ENCODE data around the gene CCP110. TPM values are rescaled to one million over a fixed set of nuclear protein-coding genes. Genes with fewer than 3 reads are reported as not detected.

Gene CCP110
- total and polyA plus RNA-seq, 2 experiments from 2014 or later = 4.3 to 9.2 TPM

DNA sequence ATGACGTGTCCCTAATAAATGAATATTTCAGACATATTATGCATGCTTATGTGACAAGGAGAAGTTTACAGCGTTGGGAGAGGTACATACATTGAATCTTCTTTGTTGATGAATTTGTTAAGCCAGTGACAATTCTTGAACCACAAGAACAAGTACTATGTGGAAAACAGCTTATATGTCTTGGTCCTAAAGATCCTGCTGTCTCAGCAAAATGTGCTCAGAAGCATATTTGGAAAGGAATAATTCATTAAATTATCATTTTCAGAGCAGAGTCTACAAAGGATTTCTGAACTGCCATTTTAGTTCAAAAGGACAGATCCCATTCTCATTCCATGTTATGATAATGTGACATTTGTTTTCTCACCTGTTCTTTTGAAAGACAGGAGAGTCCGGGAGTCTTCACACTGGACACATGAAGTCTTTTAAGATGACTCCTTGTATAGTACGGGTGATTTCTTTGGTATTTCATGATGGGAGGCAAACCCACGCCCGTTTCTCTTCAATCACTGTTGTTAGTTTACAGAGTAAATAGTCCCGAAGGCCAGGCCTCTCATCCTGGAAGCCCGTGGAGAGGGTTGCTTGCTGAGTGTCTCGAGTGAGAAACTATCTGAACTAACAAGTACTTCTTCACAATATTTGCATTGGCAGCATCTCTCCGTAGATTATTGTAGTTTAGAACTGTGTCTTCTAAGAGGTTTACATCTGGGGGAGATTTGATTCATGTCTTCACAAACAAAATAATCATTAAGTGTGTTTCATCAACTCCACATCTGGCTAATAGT is 58.5 kb downstream of the CCP110 start:
- no peak for DNase-seq (ENCODE audit: low spot score)
- H3K4me2 ChIP-seq = no peak overlapping the region
- H3K9me3 ChIP-seq (ENCODE audit: low read depth) = no peaks in the 10 kb centered on the region
- peak overlapping the region; percentile 14 for H3K27ac ChIP-seq
- WGBS (ENCODE audit: low lambda C conversion rate, missing lambda C conversion rate) = 67% methylated on average over 10 of the region's 10 CpGs
- H3K9me2 ChIP-seq (replicated peaks; ENCODE audit: insufficient read depth) = no peaks in the 10 kb centered on the region
- TF ChIP-seq EZH2phosphoT487 (IDR thresholded peaks at IDR 0.05; ENCODE audit: low read depth, severe bottlenecking, unreplicated experiment) = no peak
- TF ChIP-seq, protein P1, sequence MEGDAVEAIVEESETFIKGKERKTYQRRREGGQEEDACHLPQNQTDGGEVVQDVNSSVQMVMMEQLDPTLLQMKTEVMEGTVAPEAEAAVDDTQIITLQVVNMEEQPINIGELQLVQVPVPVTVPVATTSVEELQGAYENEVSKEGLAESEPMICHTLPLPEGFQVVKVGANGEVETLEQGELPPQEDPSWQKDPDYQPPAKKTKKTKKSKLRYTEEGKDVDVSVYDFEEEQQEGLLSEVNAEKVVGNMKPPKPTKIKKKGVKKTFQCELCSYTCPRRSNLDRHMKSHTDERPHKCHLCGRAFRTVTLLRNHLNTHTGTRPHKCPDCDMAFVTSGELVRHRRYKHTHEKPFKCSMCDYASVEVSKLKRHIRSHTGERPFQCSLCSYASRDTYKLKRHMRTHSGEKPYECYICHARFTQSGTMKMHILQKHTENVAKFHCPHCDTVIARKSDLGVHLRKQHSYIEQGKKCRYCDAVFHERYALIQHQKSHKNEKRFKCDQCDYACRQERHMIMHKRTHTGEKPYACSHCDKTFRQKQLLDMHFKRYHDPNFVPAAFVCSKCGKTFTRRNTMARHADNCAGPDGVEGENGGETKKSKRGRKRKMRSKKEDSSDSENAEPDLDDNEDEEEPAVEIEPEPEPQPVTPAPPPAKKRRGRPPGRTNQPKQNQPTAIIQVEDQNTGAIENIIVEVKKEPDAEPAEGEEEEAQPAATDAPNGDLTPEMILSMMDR (IDR thresholded peaks at IDR 0.05; ENCODE audit: poor library complexity) = no peak
- no peak for TF ChIP-seq EZH2 (IDR thresholded peaks at IDR 0.05; ENCODE audit: borderline replicate concordance)
- H3K27me3 ChIP-seq = no peaks in the 10 kb centered on the region
- H4K20me1 ChIP-seq (ENCODE audit: insufficient read depth, poor library complexity, severe bottlenecking) = no peaks in the 10 kb centered on the region
- no peak overlapping the region for H2AFZ ChIP-seq
- H3K36me3 ChIP-seq (replicated peaks; ENCODE audit: insufficient read depth, low read depth) = no peaks in the 10 kb centered on the region
- H3K79me2 ChIP-seq = no peaks in the 10 kb centered on the region
- peaks cover 3% of the 10 kb centered on the region for H3K4me1 ChIP-seq (ENCODE audit: insufficient read depth)
- no peak overlapping the region for H3K4me3 ChIP-seq

DNA sequence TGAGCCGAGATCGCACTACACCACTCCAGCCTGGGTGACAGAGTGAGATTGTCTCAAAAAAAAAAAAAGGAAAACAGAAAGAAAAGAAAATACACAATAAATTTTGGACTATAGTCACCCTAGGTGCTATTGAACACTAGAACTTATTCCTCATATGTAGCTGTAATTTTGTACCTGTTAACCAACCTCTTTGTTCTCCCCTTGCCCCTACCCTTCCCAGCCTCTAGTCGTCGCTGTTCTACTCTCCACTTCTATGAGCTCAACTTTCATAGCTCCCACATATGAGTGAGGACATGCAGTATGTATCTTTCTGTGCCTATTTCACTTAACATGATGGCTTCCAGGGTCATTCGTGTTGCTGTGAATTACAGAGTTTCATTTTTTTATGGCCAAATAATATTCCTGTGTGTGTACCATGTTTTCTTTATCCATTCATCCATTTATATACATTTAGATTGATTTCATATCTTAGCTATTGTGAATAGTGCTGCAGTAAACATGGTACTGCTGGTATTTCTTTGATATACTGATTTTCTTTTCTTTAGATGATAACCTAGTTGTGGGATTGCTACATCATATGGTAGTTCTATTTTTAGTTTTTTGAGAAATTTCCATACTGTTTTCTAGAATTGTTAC is 60.0 kb downstream of the CCP110 start:
- Histone ChIP-seq H3K36me3 (replicated peaks; ENCODE audit: insufficient read depth, low read depth) (no peaks in the 10 kb centered on the region), H3K4me1 (ENCODE audit: insufficient read depth) (peaks cover 3% of the 10 kb centered on the region), H3K9me3 (ENCODE audit: low read depth) (no peaks in the 10 kb centered on the region), H3K27ac (no peak overlapping the region), H3K4me2 (no peak overlapping the region), H4K20me1 (ENCODE audit: insufficient read depth, poor library complexity, severe bottlenecking) (no peaks in the 10 kb centered on the region), H3K4me3 (no peak overlapping the region), H3K79me2 (no peaks in the 10 kb centered on the region), H3K9me2 (replicated peaks; ENCODE audit: insufficient read depth) (no peaks in the 10 kb centered on the region), H2AFZ (no peak overlapping the region), H3K27me3 (no peaks in the 10 kb centered on the region)
- TF ChIP-seq EZH2phosphoT487 (IDR thresholded peaks at IDR 0.05; ENCODE audit: low read depth, severe bottlenecking, unreplicated experiment) (no peak), EZH2 (IDR thresholded peaks at IDR 0.05; ENCODE audit: borderline replicate concordance) (no peak)
- TF ChIP-seq, protein P1 (IDR thresholded peaks at IDR 0.05; ENCODE audit: poor library complexity) = peak; percentile 76
- WGBS (ENCODE audit: low lambda C conversion rate, missing lambda C conversion rate) = 54% methylated on average over 5 of the region's 5 CpGs
- peak; percentile 62 for DNase-seq (ENCODE audit: low spot score)

DNA sequence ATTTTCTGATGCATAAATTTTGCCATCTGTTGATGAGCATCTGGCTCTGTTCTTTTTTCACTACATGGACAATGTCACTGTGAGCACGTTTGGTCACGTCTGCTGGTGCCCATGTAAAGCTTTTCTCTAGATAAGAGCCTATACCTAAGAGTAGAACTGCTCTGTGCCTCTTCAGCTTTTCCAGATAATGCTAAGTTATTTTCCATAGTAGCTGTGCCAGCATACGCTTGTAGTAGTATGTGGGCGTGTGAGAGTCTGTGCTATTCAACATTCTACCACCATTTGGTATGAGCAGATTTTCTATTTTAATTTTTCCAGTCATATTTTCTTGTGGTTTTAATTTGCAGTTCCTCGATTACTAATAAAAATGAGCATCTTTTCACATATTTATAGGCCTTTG is 64.9 kb downstream of the CCP110 start:
- DNase-seq (ENCODE audit: low spot score) = no peak
- no peak overlapping the region for H3K4me3 ChIP-seq
- TF ChIP-seq EZH2phosphoT487 (IDR thresholded peaks at IDR 0.05; ENCODE audit: low read depth, severe bottlenecking, unreplicated experiment) (no peak), EZH2 (IDR thresholded peaks at IDR 0.05; ENCODE audit: borderline replicate concordance) (no peak)
- TF ChIP-seq, protein P1 (IDR thresholded peaks at IDR 0.05; ENCODE audit: poor library complexity) = no peak
- no peaks in the 10 kb centered on the region for H4K20me1 ChIP-seq (ENCODE audit: insufficient read depth, poor library complexity, severe bottlenecking)
- H3K9me2 ChIP-seq (replicated peaks; ENCODE audit: insufficient read depth) = no peaks in the 10 kb centered on the region
- H3K4me1 ChIP-seq (ENCODE audit: insufficient read depth) = no peaks in the 10 kb centered on the region
- WGBS (ENCODE audit: low lambda C conversion rate, missing lambda C conversion rate) = 92% methylated on average over 5 of the region's 5 CpGs
- no peaks in the 10 kb centered on the region for H3K9me3 ChIP-seq (ENCODE audit: low read depth)
- H3K79me2 ChIP-seq = no peaks in the 10 kb centered on the region
- H3K27ac ChIP-seq = no peak overlapping the region
- H2AFZ ChIP-seq = no peak overlapping the region
- H3K27me3 ChIP-seq = no peaks in the 10 kb centered on the region
- H3K36me3 ChIP-seq (replicated peaks; ENCODE audit: insufficient read depth, low read depth) = no peaks in the 10 kb centered on the region
- no peak overlapping the region for H3K4me2 ChIP-seq
